Myocyte (in vitro differentiated cells): Measurements from ENCODE around the gene HOPX. TPM values are rescaled to one million over a fixed set of nuclear protein-coding genes. Genes with fewer than 3 reads are reported as not detected.
A peak's percentile ranks its signal among the peaks of the same experiment; 100 is the strongest.
"Not testable (repeated sequence)": the region's sequence is repeated elsewhere in the genome, so short reads cannot be mapped to it uniquely, and the experiment has no call there.

Experiments used
- DNase-seq: peaks from one replicate; pipeline ENCODE4 v3.0.0-alpha.2; 2012; ENCODE audit warnings: low read depth
- total RNA-seq: library from RNA; depleted of rRNA; stranded (reverse); fragments of >200 nt; gene quantifications from 2 replicates; pipeline ENCODE4 v1.2.3, GENCODE V29; 2014

HOPX gene
- total RNA-seq, 1 donor from 2014 or later = 9.4 TPM

DNA sequence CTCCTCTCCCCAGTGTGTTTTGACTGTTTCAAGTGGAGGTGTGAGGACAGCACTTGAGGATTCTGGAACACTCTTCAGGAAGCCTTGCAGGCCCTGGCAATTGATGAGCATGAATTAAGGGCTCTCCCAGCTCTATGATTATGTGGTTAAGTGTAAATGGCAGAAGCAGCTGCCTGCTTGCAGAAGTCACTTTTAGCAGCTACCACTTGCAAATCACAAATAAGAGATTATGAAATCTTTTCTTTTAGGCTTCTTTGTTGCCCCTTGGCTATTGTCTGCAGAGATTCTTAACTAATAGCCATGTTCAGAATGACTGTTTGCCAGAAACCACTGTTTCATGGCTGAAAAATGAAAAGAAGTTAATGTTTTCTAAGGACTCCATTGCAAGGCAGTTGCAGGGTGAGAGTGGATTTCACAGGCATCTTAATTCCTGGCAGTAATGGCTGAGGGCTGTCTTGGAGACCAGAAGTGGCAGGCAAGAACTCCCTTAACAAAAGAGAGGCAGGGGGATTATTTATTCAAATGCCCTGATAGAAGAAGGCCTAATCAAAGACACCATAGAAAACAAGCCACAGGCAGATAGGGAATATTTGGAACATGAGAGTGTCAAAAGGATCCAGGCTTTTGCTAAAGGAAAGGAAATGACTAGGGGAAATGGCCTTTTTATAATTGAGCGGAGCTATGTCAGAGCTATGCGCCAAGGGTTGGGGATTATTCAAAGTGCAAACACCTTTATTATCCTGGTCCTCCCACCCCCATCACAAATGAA, 8.3 kb upstream of the HOPX start:
- peak; percentile 82 for DNase-seq

DNA sequence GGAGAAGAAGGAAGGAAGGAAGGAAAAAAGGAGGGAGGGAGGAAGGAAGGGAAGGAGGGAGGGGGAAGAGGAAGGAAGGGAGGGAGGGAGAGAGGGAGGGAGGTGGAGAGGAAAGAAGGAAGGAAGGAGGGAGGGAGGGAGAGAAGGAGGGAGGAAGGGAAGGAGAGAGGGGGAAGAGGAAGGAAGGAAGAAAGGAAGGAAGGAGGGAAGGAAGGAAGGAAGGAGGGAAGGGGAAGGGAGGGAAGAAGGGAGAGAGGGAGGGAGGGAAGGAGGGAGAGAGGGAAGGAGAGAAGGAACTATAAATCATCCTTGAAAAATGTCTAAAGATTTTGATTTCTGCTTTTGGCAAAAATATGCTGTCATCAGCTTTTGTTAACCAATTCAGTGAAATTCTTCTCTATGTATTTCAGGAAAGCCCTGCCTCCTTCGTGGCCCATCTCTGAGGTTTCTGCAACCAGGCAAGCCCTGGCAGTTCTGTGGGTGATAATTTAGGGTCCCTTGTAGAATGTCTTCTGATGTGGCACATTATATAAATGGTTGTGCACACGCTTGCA, 7.1 kb upstream of the HOPX start:
- DNase-seq = no peak

DNA sequence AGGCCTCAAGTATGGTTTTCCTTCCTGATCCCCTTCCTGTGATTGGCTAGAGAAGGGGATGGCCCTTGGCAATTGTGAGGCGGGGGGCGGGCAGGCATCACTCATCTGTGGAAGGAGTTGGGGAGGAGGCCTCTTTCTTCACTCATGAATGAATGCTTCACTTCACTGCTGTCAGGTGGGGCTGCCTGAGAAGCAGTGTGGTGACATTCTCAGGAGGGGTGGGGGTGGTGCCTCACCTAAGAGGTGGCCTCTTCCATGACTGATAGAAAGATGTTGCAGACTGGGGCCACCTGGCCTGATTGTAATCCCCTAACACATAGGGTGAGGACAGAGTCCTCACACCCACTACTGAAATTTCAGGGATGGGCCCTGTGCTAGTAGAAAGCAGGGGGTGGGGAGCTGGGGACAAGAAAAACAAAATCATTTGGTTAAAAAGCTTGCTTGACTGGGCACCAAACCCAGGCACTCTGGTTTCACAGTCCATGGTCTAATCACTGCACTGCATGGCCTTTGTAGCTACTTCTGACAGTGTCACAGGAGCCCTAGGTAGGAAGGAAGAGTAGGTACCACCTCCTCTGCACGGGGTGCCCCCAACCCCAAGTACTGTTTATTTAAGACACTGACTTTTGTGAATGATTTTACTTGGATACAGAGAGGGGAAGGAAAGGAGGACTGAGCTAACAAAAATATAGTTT, 5.6 kb upstream of the HOPX start:
- no peak for DNase-seq

DNA sequence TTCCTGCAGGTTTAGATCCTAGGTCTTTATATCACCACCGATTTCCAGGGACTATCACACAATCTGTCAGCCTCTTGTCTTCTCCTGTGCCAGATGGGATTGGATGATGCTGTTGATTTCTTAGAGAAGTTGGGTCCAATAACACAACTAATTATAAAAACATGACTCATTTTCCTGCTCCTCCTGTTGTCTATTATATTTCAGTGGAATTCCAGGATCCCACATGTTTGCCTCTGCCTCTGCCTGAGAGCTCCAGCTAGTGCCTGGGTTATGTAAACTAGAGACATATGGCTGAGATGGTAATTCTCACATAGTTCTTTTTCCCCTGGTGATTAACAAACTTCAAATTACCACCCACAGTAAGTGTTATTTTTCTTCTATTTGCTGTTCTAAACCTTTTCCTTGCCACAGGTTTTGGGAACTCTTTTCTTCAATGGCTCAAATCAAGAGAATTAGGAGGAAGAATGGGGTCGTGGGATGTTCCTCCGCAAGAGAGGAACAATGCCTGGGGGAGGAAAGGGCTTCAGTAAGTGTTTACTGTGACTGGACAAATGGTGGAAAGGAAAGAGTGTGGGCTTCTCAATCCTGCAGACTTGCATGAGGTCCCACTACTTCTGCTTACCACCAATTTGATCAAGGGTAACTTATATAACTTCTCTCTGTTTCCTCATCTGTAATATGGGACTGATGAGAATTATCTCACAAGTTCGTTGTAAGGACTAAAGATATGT, 3.4 kb upstream of the HOPX start:
- peak; percentile 71 for DNase-seq

DNA sequence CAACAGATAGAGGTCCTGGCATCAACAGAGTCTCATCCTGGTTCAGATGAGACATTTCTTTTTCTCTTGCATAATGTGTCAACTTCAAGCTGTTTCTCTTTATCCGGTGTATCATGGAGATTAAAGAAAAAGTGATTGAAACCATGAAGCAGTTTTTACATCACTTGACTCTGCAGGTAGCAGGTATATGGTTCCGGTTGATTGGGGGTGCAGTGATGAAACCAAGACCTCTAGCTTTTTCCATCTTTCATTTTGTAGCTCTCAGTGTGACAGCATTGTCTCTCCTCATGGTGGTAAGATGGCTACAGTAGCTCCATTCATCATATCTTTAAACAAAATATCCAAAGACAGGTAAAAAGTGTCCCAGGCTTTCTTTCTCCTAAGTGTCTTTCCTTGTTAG, 2.4 kb upstream of the HOPX start:
- DNase-seq = no peak

DNA sequence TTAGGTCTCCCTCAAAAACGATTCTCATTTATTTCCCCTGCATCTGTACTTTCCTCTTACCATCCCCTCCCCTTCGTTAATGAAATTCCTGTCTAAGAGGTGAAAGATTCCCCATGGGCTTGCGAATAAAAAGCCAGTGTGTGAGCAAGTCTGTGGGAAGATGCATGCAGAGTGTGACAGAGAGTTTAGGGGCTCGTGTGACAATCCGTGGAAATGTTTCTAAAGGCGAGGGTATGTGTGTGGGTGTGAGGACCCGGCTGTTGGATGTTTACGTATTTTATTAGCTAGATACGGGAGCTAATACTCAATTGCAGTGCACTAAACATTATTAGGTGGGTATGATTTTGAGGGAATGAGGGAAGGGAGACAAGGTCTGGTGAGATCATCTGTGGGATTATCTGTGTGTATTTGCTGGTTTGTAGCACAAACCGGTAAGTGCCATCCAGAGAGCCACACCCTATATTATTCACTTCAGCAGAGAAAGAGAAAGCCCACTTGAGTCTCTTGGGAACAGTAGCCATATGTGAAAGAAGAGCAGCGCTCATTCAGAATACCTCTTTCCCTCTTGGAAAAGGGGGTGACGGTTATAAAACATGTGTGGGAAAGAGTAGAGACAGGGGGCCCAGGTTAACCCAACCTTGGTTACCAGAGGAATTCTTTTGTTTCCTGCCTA, 893 bp upstream of the HOPX start:
- no peak for DNase-seq

DNA sequence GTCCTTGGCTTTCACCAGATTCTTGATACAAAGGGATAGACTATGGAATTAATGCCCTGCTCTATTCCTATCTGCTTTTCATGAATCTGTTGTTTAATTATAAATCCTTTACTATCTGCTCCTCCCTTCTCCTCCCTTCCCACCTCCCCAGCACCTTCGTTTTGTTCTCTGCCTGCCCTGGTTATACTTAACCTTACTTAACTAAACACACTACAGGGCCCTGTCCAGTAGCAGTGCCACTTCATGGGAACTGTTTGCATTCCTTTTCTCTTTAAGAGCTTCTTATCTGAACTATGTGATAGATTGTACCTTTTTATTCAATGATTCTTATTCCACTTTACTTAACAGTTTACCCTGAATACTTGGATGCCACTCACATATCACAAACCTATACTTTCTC, 830 bp downstream of the HOPX start:
- no peak for DNase-seq

DNA sequence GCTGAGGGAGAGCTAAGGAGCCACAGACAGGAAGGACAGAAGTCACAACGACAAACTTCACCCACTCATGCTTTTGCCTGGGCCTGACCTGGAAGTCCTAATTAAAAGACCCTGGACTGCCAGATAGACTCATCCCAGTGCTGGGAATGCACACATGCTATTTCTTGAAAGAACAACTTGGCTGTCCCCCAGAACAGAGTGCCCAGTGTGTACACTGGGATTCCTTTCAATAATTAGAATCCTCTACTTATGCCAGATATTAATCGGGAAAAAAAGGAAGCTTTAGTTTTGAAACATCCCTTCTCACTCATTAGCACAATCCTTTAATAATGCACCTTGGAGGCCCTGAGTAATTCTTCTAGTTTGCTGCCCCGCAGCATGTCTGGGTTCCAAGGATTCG, 3.4 kb downstream of the HOPX start:
- DNase-seq = no peak

DNA sequence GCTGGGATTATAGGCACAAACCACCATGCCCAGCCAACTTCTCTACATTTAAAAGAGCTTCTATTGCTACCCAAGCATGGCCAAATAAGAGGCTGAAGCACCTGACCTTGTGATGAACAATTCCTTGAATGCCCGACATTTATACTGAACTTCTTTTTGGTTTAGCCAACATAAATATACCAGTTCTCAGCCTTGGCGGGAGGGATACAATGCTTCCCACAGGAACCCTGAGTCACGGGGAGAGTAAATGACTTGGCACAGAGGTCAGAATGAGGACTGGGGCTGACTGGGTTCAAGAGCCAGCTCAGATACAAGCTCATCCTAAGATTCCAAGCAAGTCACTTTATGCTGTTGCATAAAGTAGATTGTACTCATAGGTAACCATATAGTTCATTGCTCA, 6.1 kb downstream of the HOPX start:
- DNase-seq = no peak

DNA sequence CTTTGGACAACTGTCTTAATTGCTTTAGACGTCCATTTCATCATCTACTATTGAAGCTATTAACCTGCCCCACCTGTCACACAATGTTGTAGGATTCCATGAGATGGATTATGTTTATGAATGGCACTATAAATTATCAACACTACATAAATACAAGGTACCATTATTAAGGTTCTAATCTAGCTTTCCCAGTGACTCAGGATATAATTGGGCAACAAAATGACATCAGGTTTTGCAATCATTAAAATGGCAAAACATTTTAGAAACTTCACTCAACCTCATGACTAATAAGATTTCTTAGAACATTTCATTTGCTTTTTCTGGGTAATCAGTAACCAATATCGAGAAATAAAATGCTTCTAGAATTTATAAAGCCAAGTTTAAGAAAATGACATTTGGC, 9.2 kb downstream of the HOPX start:
- DNase-seq = no peak

DNA sequence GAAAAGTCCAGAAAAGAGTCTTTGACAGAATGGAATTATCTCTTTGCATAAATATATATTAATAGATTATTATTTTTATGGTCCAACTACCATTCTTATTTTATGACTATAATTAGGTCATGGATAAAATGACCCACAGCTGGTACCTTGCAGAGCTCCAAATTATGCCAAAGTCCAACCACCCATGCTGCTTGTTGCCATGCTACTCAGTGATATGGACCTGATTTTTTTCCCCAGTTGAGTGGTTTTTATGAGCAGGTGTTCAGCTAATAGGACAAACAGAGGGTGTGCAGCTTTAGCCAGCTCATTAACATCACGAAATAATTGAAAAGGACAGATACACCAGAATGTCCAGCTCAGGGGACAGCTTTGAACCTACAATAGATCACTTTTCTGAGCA, 9.7 kb downstream of the HOPX start:
- no peak for DNase-seq

DNA sequence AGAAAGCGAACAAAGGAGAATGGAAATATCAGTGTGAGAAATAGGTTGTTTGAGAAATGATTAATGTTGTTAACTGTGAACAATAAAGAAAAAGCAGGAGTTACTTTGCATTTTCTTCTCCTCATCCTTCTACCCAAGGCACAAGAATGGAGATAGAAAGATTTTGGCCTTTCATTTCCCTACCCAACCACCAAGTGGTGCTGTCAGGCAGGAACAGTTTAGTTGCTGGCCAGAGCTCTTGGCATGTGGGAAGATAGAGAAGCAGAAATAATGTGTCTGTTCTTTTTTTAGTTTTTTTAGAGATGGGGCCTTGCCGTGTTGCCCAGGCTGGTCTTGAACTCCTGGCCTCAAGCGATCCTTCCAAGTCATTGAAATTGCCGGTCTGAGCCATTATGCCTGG, 12.8 kb downstream of the HOPX start:
- DNase-seq = no peak

DNA sequence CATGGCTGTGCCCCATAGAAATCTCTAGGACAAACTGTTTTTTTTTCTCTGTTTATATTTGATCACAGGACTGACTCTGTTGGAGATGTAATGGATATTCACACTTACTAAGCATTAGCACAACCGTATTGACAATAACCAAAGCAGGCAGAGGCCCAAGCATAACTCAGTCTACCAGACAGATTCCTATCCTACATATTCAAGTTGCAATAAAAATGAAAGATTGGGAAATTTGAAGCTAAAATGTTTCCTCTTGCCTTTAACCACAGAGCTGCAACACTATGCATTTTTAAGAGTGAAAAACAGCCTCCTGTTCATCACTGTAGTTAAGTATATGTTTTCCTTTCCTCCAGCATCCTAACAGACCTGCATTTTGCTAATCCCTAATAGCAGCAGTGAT, 13.7 kb downstream of the HOPX start:
- DNase-seq = not testable (repeated sequence)

DNA sequence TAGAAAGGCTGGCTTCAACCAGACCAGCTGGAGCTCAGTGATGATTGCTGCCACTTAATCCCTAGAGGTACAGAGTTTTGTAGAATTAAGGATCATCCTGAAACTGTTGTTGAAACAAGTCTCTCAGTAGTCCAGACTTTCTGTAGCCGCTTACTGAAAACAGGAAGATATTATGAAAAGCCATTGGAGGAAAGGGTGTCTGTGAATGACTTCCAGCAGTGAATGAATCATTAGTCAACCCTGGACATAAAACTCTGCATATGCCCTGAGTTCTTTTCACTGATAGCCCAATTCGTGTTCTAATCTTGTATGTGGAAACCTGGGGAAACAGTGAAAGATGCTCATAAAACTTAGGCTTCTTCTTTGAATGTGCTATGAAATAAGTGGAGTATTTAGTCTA, 14.8 kb downstream of the HOPX start:
- no peak for DNase-seq

DNA sequence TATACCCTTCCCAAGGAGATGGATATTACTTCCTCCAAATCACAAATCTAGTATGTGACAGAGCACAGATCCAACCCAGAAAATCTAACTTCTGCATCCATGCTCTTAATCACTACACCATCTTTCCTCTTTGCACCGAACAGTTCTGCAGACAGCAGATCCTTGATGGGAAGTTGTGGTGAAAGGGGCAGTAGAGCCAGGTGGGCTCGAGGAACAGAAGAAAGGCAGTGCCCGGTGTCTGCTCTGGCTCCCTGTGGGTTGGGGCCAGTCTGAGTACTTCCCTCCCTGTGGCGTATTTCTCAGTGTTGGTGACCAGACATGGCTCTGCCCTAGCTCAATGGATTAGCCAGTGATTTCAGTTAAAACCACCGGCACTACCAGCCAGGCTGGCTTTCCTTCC, 15.3 kb downstream of the HOPX start:
- DNase-seq = no peak

DNA sequence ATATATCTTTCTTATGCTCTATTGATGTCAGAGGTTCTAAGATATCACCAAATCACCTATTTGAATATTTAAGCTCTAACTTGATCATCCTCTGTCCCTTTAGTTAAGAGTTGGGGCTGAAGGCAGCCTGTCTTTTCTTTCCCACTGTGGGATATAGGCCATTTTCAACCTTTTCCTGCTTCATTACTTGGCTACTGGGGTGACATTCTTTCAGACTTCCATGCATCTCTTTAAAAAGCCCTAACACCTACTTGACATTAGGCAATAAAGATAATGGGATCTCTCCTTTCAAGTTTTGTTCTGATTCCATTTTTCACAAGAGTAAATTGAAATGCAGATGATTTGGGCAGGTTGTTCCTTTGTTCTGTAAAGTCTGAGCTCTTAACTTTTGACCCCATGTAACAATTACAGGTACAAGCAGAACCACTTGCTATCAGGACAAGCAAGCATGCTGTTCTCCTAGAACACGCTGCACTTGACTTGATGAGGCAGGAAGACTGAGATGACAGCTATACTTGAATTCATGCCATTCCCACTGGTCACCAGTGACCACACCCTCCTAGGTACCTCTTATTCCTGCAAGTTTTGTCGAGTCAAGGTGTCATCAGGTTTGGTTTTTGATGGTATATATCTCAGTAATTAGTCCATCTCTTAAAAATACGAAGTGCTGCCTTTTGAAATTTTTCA, 18.2 kb downstream of the HOPX start:
- no peak for DNase-seq

DNA sequence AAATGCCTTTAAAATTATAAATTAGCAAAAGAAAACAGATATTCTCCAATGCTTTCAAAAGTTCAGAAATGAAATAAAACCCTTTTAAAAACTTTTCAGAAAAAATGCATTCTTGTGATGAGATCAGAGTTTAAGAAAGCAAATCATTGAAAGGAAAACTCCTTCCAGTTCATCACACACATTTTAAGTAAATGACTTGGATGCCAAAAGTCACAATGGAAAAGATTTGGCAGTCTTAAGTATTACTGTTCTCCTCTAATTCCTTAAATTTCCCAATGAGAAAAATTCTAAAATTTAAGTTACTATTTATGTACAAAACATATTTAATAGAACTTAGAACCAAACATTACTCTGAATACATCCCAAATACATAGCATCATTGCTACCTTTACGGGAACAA, 21.1 kb downstream of the HOPX start:
- no peak for DNase-seq

DNA sequence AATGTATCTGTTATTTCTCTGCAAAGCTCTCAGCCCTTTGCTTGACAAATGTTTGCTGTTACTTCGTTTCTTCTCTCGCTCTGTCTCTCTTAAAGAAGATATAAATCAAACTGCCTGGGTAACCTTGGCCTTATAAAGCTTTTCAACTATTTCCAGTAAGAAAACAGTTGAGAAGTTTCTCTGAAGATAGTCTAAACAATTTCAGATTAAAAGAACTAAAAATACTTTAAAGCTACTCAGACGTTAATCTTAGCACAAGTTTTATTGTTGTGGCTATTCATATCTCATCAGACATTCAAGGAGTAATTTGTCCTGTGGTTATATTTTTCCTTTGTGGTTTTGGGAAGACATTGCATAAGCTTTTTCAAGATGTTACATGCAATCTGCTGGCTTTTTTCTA, 22.6 kb downstream of the HOPX start:
- DNase-seq = peak; percentile 71

DNA sequence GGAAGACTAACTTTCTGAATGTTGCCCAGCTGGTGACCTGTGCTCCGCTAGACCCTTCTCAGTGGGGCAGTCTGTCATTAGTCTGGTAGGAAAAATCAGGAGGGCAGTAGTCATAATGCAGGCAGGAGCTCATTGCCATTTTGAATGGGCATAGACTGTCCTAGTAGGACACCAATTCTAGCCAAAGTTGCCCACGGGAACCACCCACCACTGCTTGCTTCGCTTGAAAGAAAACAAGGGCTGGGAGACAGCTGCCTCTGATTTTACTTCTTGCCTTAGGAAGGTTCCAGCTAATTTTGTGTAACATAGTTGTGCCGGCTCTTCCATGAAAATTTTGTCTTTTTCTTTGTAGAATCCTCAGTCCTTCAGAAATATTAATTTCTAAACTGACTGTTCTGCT, 23.3 kb downstream of the HOPX start:
- DNase-seq = no peak

DNA sequence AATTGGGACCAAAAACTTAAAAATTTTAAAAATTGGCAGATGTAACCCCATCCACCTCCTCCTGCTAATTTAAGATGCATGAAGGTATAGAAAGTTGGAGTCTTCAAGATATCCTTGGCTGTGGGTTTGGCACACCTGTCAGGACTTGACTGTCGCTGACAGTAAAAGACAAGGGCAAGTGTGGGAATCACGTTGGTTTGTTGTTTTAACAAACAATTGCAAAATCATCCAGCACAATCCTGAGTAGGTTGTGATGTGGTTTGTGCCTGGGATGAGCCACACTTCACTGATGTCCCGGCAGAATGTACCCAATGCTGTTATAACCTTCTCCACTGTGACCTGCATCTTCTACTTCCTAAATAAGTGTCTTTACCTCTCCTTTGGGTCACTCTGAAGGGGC, 24.0 kb downstream of the HOPX start:
- no peak for DNase-seq

DNA sequence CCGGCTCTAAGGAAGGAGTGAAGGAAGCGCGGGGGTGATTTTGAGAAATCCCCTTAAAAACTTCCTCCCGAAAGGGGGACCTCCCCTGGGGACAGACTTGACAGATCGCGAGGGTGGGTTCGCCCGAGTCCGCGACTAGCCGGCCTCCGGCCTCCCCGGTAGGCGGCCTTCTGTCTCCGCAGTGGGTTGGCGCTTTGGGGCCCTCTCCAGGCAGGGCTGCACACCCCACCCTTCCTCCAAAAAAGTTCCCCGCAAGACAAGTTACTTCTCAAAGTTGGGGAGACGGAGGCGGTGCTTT, 24.8 kb downstream of the HOPX start:
- DNase-seq = no peak
